Fibroblast of pulmonary artery (primary cell): ENCODE measurements around the gene ROBO3.
A peak's percentile ranks its signal among the peaks of the same experiment; 100 is the strongest.

Experiments used
- DNase-seq: peaks from one replicate; pipeline ENCODE4 v3.0.0-alpha.2; 2010; ENCODE audit warnings: low read depth
- H3K4me3 ChIP-seq: replicated peaks from 2 replicates; pipeline ENCODE4 v1.5.1; 2011; ENCODE audit warnings: low read depth, mild to moderate bottlenecking, control low read depth, low read length, moderate library complexity
- TF ChIP-seq, protein P1 (sequence below): IDR thresholded peaks from 2 replicates; pipeline ENCODE4 v1.5.1; 2011; ENCODE audit warnings: mild to moderate bottlenecking, control low read depth, low read length, inconsistent platforms; ENCODE audit errors: missing control alignments

Gene ROBO3

DNA sequence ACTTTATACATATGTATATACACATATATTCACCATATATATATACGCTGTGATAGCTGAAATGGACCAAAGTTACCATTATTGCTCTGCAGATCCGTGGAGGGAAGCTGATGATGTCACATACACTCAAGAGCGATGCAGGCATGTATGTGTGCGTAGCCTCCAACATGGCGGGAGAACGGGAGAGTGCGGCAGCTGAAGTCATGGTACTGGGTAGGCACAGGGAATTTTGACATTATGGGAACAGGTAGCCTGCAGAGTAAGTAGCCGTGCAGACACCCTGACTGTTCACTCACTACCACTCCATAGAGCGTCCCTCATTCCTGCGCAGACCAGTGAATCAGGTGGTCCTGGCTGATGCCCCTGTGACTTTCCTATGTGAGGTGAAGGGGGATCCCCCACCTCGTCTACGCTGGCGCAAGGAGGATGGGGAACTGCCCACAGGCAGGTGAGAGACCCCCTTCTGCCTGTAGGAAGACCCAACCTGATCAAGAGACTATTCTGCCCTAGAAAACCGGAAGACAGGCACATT is 4.7 kb downstream of the ROBO3 start:
- TF ChIP-seq, protein P1, sequence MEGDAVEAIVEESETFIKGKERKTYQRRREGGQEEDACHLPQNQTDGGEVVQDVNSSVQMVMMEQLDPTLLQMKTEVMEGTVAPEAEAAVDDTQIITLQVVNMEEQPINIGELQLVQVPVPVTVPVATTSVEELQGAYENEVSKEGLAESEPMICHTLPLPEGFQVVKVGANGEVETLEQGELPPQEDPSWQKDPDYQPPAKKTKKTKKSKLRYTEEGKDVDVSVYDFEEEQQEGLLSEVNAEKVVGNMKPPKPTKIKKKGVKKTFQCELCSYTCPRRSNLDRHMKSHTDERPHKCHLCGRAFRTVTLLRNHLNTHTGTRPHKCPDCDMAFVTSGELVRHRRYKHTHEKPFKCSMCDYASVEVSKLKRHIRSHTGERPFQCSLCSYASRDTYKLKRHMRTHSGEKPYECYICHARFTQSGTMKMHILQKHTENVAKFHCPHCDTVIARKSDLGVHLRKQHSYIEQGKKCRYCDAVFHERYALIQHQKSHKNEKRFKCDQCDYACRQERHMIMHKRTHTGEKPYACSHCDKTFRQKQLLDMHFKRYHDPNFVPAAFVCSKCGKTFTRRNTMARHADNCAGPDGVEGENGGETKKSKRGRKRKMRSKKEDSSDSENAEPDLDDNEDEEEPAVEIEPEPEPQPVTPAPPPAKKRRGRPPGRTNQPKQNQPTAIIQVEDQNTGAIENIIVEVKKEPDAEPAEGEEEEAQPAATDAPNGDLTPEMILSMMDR = no peak
- H3K4me3 ChIP-seq = no peak overlapping the region
- no peak for DNase-seq

DNA sequence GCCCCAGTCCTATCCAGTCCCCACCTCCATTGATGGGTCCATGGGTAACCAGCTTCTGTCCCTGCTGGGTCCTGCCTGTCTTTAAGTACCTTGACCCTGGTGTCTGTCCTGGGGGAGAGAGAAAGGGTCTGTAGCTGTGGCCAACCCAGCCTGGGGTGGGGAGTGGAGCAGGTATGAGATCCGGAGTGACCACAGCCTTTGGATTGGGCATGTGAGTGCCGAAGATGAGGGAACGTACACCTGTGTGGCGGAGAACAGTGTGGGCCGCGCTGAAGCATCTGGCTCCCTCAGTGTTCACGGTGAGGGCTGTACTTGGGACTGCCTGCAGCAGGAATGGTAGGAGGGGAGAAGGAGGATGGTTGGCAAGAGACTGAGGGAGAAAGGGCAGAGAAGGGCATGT is 5.2 kb downstream of the ROBO3 start:
- no peak for DNase-seq
- no peak overlapping the region for H3K4me3 ChIP-seq
- TF ChIP-seq, protein P1 = no peak

DNA sequence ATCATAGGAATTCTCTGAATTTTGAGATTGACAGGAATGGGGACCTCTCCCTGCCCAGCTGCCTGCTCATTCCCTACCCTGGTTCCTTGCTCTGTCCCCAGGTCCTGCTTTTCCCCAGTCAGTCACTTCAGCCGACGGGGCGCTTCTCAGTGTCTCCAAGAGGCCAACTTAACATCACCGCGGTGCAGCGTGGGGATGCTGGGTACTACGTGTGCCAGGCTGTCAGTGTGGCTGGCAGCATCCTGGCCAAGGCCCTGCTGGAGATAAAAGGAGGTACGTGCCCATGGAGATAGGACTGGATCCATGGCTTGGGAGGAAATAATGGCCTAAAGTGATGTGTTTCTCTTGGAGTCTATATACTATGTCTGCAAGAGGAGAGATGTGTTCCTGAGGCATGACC is 7.0 kb downstream of the ROBO3 start:
- no peak overlapping the region for H3K4me3 ChIP-seq
- TF ChIP-seq, protein P1 = no peak
- no peak for DNase-seq

DNA sequence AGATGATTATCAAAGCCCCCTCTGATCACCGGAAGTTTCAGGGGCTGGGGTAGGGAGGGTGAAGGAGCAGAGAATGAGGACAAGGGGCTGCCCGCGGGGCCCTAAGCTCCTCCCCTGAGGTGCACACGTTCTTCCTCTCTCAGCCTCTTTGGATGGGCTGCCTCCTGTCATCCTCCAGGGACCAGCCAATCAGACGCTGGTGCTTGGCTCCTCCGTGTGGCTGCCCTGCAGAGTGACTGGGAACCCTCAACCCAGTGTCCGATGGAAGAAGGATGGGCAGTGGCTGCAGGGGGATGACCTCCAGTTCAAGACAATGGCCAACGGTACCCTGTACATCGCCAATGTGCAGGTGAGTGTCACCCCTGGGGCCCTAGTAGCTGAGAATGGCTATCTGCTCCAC is 7.5 kb downstream of the ROBO3 start:
- no peak overlapping the region for H3K4me3 ChIP-seq
- TF ChIP-seq, protein P1 = no peak
- DNase-seq = no peak

DNA sequence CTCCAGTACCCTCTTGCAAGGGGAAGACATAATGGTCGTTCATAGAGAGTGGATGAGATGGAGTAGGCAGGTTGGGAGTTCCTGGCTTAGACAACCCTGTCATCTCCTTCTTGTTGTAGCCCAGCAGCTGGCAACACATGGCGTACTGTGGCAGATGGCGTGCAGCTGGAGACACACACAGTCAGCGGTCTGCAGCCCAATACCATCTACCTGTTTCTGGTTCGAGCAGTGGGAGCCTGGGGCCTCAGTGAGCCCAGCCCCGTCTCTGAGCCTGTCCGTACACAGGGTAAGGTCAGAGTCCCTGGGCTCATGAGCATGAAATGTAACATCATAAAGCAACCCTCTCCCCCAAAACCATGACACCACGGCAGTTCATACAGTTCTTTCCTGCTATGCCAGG is 8.7 kb downstream of the ROBO3 start:
- TF ChIP-seq, protein P1 = no peak
- no peak overlapping the region for H3K4me3 ChIP-seq

DNA sequence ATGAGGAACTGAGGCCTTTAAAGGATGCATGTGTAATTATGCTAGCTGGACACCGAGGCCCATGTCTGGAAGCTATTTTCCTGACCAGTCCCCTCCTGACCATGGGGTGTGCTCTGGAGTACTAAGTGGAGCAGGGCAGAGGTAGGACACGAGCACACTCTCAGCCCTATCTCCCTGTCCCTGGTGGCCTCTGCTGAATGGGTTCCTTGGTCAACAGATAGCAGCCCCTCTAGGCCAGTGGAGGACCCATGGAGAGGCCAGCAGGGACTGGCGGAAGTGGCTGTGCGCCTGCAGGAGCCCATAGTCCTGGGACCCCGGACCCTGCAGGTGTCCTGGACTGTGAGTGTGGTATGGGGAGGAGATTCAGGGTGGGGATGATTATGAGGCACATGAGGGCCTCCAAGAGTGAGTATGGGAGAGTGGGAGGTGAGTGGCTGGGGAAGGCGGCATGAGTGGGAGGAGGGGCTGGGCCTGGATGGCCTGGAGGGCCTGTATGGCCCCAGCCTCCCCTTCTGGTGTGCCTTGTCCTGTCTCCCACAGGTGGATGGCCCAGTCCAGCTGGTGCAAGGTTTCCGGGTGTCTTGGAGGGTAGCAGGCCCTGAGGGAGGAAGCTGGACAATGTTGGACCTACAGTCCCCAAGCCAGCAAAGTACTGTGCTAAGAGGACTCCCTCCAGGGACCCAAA is 9.5 kb downstream of the ROBO3 start:
- no peak for DNase-seq
- TF ChIP-seq, protein P1 = no peak
- no peak overlapping the region for H3K4me3 ChIP-seq

More for the DNA sequence above, 8.7 kb downstream of the ROBO3 start:
- no peak for DNase-seq

DNA sequence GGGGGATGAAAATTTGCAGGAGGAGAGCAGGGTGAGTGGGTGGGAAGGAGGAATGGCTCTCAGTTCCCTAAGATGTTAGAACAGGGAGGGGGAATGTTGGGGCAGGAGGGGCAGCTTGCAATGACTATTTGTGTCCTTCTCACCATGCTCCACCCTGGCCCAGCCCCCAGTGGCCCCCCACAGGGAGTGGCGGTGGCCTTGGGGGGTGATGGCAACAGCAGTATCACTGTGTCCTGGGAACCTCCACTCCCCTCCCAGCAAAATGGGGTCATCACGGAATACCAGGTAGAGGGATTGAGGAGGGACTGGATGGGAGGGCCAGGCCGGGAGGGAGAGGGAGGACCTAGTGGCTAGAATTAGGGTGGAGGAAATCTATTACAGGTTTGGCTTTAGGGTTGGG is 10.2 kb downstream of the ROBO3 start:
- TF ChIP-seq, protein P1 = no peak
- H3K4me3 ChIP-seq = peak overlapping the region; percentile 65
- DNase-seq = no peak
